CD4-positive, alpha-beta T cell (primary cell): ENCODE results near the gene LONRF3. TPM values are rescaled to one million over a fixed set of nuclear protein-coding genes. Genes with fewer than 3 reads are reported as not detected.

Experiments used
- ATAC-seq: fragments of 200-7000 bp; cut with Tn5 transposase; one replicate; pipeline ENCODE4 v1.10.0; 2022; ENCODE audit warnings: mild to moderate bottlenecking; ENCODE audit not compliant: poor library complexity
- CTCF ChIA-PET: fragments of 350-600 bp; sonication (Branson Sonifier 250); formaldehyde crosslinking; loops from one replicate; lab custom pipeline; 2021; ENCODE audit warnings: antibody characterized with exemption, inconsistent platforms; lab: Charles Lee
- POLR2A ChIA-PET: fragments of 350-600 bp; sonication (Branson Sonifier 250); formaldehyde crosslinking; loops from one replicate; lab custom pipeline; 2021; ENCODE audit warnings: antibody characterized with exemption, inconsistent platforms; lab: Charles Lee
- DNase-seq, 14 experiments: peaks; one replicate each; pipeline ENCODE4 v3.0.0-alpha.2; 2013 to 2020; ENCODE audit warnings: mixed read lengths in 2 of 14
- H3K27ac ChIP-seq, 2 donors: one replicate each; pipeline versions ENCODE4 v1.5.1 to v1.7.0; 2013; ENCODE audit warnings: low read length in 2 of 2, low read depth in 1 of 2, mild to moderate bottlenecking in 1 of 2
- H3K27me3 ChIP-seq, 2 experiments: 1 replicate in 1 of 2; 2 replicates in 1 of 2; pipeline versions ENCODE4 v1.6.1 to v1.7.0; 2013; ENCODE audit warnings: low read length in 2 of 2, control low read depth in 1 of 2, mild to moderate bottlenecking in 1 of 2, moderate library complexity in 1 of 2; ENCODE audit not compliant: insufficient read depth in 2 of 2, control insufficient read depth in 1 of 2
- H3K36me3 ChIP-seq: one replicate; pipeline ENCODE4 v1.6.1; 2013; ENCODE audit warnings: low read length, control low read depth; ENCODE audit not compliant: insufficient read depth
- H3K4me1 ChIP-seq: one replicate; pipeline ENCODE4 v1.6.1; 2013; ENCODE audit warnings: low read length, control low read depth; ENCODE audit not compliant: insufficient read depth
- H3K4me3 ChIP-seq: one replicate; pipeline ENCODE4 v1.5.1; 2013; ENCODE audit warnings: mild to moderate bottlenecking, low read length, moderate library complexity
- H3K9me3 ChIP-seq, 2 experiments: 1 replicate in 1 of 2; 2 replicates in 1 of 2; pipeline versions ENCODE4 v1.6.1 to v1.7.0; 2013; ENCODE audit warnings: low read length in 2 of 2, mild to moderate bottlenecking in 2 of 2, control low read depth in 1 of 2, moderate library complexity in 1 of 2; ENCODE audit not compliant: control insufficient read depth in 1 of 2, insufficient read depth in 1 of 2
- H3K27ac Mint-ChIP-seq: one replicate; pipeline ENCODE4 v1.8.0; 2020; ENCODE audit warnings: mixed read lengths
- H3K27me3 Mint-ChIP-seq: one replicate; pipeline ENCODE4 v1.8.0; 2021; ENCODE audit warnings: mixed read lengths
- H3K36me3 Mint-ChIP-seq: one replicate; pipeline ENCODE4 v1.8.0; 2021; ENCODE audit warnings: low read depth, mixed read lengths
- H3K4me1 Mint-ChIP-seq: one replicate; pipeline ENCODE4 v1.8.0; 2021; ENCODE audit warnings: low read depth, mixed read lengths
- H3K4me3 Mint-ChIP-seq: one replicate; pipeline ENCODE4 v1.8.0; 2020; ENCODE audit warnings: mild to moderate bottlenecking, mixed read lengths
- H3K9me3 Mint-ChIP-seq: one replicate; pipeline ENCODE4 v1.8.0; 2020; ENCODE audit warnings: mixed read lengths
- intact Hi-C, 2 experiments: fragments of 100-400 bp; cut with DNase I in 1 of 2; cut with micrococcal nuclease in 1 of 2; formaldehyde crosslinking; loops; one replicate each; pipeline versions ENCODE4 v1.15.1 to v1.9.0; 2023 to 2025; cut with DNase I, micrococcal nuclease
- total RNA-seq, 174 experiments: library from RNA in 2 of 174; stranded (reverse) in 2 of 174; gene quantifications; one replicate each; pipeline ENCODE4 v1.2.3 and lab custom pipeline; 2021 to 2026
- TF ChIP-seq, protein P1 (sequence below): fragments of 200-600 bp; IDR thresholded peaks from one replicate; pipeline ENCODE4 v1.8.0; 2022; ENCODE audit warnings: antibody characterized with exemption, mild to moderate bottlenecking

Gene LONRF3
- total RNA-seq, 2 experiments from 2014 or later, result 4.9 to 5.5 TPM

GRCh38 chrX:118964252-118964651, 10.2 kb upstream of the LONRF3 start:
- no peaks in the 10 kb centered on the region for H3K36me3 Mint-ChIP-seq
- ChIA-PET POLR2A (no interaction called here), CTCF (no interaction called here)
- ATAC-seq, result no peak
- H3K4me1 Mint-ChIP-seq, result no peaks in the 10 kb centered on the region
- H3K4me3 ChIP-seq, result no peak overlapping the region
- H3K27ac Mint-ChIP-seq, result no peak overlapping the region
- intact Hi-C loops, result no loop called here
- no peaks in the 10 kb centered on the region for H3K9me3 Mint-ChIP-seq
- H3K9me3 ChIP-seq, result no peaks in the 10 kb centered on the region
- TF ChIP-seq, protein P1, sequence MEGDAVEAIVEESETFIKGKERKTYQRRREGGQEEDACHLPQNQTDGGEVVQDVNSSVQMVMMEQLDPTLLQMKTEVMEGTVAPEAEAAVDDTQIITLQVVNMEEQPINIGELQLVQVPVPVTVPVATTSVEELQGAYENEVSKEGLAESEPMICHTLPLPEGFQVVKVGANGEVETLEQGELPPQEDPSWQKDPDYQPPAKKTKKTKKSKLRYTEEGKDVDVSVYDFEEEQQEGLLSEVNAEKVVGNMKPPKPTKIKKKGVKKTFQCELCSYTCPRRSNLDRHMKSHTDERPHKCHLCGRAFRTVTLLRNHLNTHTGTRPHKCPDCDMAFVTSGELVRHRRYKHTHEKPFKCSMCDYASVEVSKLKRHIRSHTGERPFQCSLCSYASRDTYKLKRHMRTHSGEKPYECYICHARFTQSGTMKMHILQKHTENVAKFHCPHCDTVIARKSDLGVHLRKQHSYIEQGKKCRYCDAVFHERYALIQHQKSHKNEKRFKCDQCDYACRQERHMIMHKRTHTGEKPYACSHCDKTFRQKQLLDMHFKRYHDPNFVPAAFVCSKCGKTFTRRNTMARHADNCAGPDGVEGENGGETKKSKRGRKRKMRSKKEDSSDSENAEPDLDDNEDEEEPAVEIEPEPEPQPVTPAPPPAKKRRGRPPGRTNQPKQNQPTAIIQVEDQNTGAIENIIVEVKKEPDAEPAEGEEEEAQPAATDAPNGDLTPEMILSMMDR, result no peak
- H3K4me3 Mint-ChIP-seq, result no peak overlapping the region
- H3K4me1 ChIP-seq, result no peaks in the 10 kb centered on the region
- no peak for DNase-seq
- H3K27me3 Mint-ChIP-seq, result peaks cover 7% of the 10 kb centered on the region
- H3K27ac ChIP-seq, result no peak overlapping the region
- no peaks in the 10 kb centered on the region for H3K36me3 ChIP-seq
- no peaks in the 10 kb centered on the region for H3K27me3 ChIP-seq

DNA sequence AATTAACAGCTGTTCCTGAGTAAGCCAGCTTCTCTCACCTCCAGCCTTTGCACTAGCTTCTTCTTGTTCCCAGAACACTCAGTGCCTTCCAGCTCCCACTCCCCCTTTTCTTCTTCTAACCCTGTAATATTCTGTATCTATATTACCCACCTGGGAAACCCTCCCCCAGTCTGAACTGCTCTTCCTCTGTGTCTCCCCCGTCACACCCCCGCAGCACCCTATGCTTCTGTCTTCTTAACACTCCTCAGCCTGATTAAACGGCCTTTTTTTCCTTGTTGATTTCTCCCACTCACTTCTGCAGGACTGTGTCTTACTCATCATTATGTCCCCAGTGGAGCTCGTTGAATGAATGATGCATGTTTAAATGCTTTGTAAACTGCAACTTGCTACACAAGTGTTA, 9.0 kb upstream of the LONRF3 start:
- ChIA-PET CTCF (no interaction called here), POLR2A (interaction anchor here (1.2 kb wide), 1 partner anchor 9 kb away, joined by 4 read pairs; the partner anchor contains the start of gene LONRF3)
- Mint-ChIP-seq H3K27me3 (peaks cover 12% of the 10 kb centered on the region), H3K4me3 (no peak overlapping the region), H3K4me1 (no peaks in the 10 kb centered on the region), H3K9me3 (no peaks in the 10 kb centered on the region), H3K36me3 (no peaks in the 10 kb centered on the region), H3K27ac (no peak overlapping the region)
- no peak for ATAC-seq
- TF ChIP-seq, protein P1, result no peak
- H3K4me1 ChIP-seq, result no peaks in the 10 kb centered on the region
- no peaks in the 10 kb centered on the region for H3K27me3 ChIP-seq
- H3K27ac ChIP-seq, result no peak overlapping the region
- no peaks in the 10 kb centered on the region for H3K9me3 ChIP-seq
- H3K36me3 ChIP-seq, result no peaks in the 10 kb centered on the region
- no peak for DNase-seq
- no peak overlapping the region for H3K4me3 ChIP-seq
- intact Hi-C loops, result no loop called here

DNA sequence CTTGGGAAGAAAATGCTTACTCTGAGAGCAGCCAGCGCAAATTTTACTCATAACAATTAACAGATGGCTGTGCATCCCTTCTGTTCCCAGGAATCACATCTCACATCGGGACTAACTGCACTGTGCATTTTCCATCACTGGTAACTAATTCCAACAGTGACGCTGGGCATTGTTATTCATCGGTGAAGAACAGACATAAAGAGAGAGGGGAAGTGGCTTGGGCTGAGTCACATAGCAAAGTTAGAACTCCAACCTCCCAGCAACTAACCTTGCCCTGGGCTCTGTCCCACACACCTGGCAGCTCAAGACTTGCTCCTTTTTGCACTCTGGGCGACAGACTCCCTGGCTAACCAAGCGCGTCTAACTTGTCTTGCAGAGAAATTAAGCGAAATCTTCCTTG, 6.4 kb upstream of the LONRF3 start:
- Histone ChIP-seq H3K9me3 (no peaks in the 10 kb centered on the region), H3K4me1 (no peaks in the 10 kb centered on the region), H3K4me3 (no peak overlapping the region), H3K27ac (no peak overlapping the region), H3K36me3 (no peaks in the 10 kb centered on the region), H3K27me3 (peaks cover 0 to 2% of the 10 kb centered on the region in 2 experiments)
- no peak for ATAC-seq
- CTCF ChIA-PET, result interaction anchor here (0.5 kb wide), 1 partner anchor 14 kb away, joined by 3 read pairs; no protein-coding TSS in a partner anchor
- Mint-ChIP-seq H3K4me1 (peaks cover 3% of the 10 kb centered on the region), H3K4me3 (no peak overlapping the region), H3K9me3 (no peaks in the 10 kb centered on the region), H3K27me3 (peaks cover 25% of the 10 kb centered on the region), H3K27ac (no peak overlapping the region), H3K36me3 (no peaks in the 10 kb centered on the region)
- DNase-seq, result no peak
- TF ChIP-seq, protein P1, result no peak
- POLR2A ChIA-PET, result no interaction called here
- intact Hi-C loops, result no loop called here
